A549 treated with CpdA at 1 μM for 4 hours (cell line): ENCODE results near the gene KDELR3. TPM values are rescaled to one million over a fixed set of nuclear protein-coding genes. Genes with fewer than 3 reads are reported as not detected.

Experiments used
- total RNA-seq: library from RNA; stranded (reverse); fragments of 200-300 nt; extraction: Qiagen RNA extraction; gene quantifications from 5 replicates; pipeline ENCODE4 v1.2.3, GENCODE V29; 2022; ENCODE audit warnings: low read depth

The KDELR3 gene
- total RNA-seq = 17.4 to 21.6 TPM (median 19.7 TPM) in 5 replicates

GRCh38 chr22:38467904-38468442 is at the start of gene KDELR3:
Gene KDELR3, plus strand, starts transcription at chr22:38468096. Its CDS starts 138 bp downstream, at chr22:38468234.

GRCh38 chr22:38455076-38455529 is 12.8 kb upstream of the KDELR3 start, which contains the start of gene KCNJ4:
Gene KCNJ4, minus strand, starts transcription at chr22:38455199. Its CDS starts 27,067 bp downstream, at chr22:38428132.

GRCh38 chr22:38506118-38506962 is 38.4 kb downstream of the KDELR3 start, which contains the start of gene DDX17:
Gene DDX17, minus strand, starts transcription at chr22:38506311.

Other genes with a start within 250 kb of the KDELR3 start
- gene TMEM184B, start 195.1 kb upstream of the KDELR3 start, total RNA-seq = 38.5 to 48.2 TPM (median 45.7 TPM) in 5 replicates
- 87.8 to 108 TPM (median 96.4 TPM) in 5 replicates for gene CSNK1E, start 150.7 kb upstream of the KDELR3 start, total RNA-seq
- 0.07 to 0.20 TPM (median 0.11 TPM) in 5 replicates for gene KCNJ4, start 12.9 kb upstream of the KDELR3 start, total RNA-seq
- gene DDX17, start 38.2 kb downstream of the KDELR3 start, total RNA-seq = 91.2 to 104 TPM (median 91.2 TPM) in 5 replicates
- gene DMC1, start 102.1 kb downstream of the KDELR3 start, total RNA-seq = 2.9 to 10.9 TPM (median 3.2 TPM) in 5 replicates
- 0.50 to 1.2 TPM (median 0.89 TPM) in 5 replicates for gene FAM227A, start 188.3 kb downstream of the KDELR3 start, total RNA-seq
- gene CBY1, start 188.5 kb downstream of the KDELR3 start, total RNA-seq = 13.7 to 17.4 TPM (median 15.3 TPM) in 5 replicates
- gene TOMM22, start 213.9 kb downstream of the KDELR3 start, total RNA-seq = 58.4 to 84.2 TPM (median 73.2 TPM) in 5 replicates
- 25.6 to 32.4 TPM (median 29.8 TPM) in 5 replicates for gene JOSD1, start 232.8 kb downstream of the KDELR3 start, total RNA-seq
- 8.5 to 12.8 TPM (median 10.0 TPM) in 5 replicates for gene GTPBP1, start 237.8 kb downstream of the KDELR3 start, total RNA-seq